GM12891 (cell line): ENCODE measurements around the gene CAB39.
A peak's percentile ranks its signal among the peaks of the same experiment; 100 is the strongest.

Experiments
- DNase-seq: peaks from one replicate; pipeline ENCODE4 v3.0.0; 2011; ENCODE audit warnings: low spot score; ENCODE audit not compliant: insufficient read length
- FAIRE-seq: peaks from 2 replicates; lab custom pipeline; 2011; peaks lifted over from hg19 to GRCh38; lab: Jason Lieb, UNC
- PAX5 ChIP-seq: IDR thresholded peaks from 2 replicates; pipeline ENCODE4 v1.6.1; 2011; ENCODE audit warnings: low read length, moderate library complexity, mild to moderate bottlenecking; ENCODE audit not compliant: insufficient read depth, severe bottlenecking
- POLR2A ChIP-seq: IDR thresholded peaks from 2 replicates; pipeline ENCODE4 v1.6.1; 2011; ENCODE audit warnings: low read depth, low read length, control low read depth
- POLR2AphosphoS5 ChIP-seq: IDR thresholded peaks from 2 replicates; pipeline ENCODE4 v1.6.1; 2011; ENCODE audit warnings: low read depth, low read length, control low read depth
- POU2F2 ChIP-seq: IDR thresholded peaks from 2 replicates; pipeline ENCODE4 v1.6.1; 2011; ENCODE audit warnings: low read depth, mild to moderate bottlenecking, control low read depth, low read length, moderate library complexity
- SPI1 ChIP-seq: IDR thresholded peaks from 2 replicates; pipeline ENCODE4 v1.6.1; 2011; ENCODE audit warnings: low read depth, low read length, control low read depth
- TAF1 ChIP-seq: IDR thresholded peaks from 2 replicates; pipeline ENCODE4 v1.6.1; 2011; ENCODE audit warnings: low read depth, low read length, control low read depth

The CAB39 gene

DNA sequence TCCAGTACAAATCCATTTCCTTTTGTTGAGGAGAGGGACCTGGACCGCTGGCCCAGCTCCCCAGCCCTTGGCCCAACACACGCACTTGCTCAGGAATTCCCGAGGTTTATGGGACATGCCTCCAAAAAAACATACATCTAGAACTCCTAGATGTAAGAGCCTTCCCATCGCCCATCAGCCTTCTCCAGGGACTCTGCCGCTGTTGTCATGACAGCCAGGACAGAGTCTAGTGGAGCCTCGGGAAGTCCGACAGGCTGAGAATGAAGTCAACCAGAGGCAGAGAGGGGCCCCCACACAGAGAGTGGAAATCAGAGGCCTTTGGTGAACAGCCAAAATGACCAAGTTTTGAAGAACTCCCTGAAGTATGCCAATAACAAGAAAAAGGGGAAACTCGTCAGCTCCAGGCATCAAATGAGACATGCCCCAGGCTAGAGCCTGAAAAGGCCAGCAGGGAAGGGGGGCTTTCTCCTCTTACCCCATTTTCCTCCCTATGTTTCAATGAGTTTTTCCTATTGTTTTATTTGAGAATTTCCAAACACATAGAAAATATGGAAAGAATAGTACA is 43.2 kb upstream of the CAB39 start:
- FAIRE-seq, result no peak
- no peak for DNase-seq

DNA sequence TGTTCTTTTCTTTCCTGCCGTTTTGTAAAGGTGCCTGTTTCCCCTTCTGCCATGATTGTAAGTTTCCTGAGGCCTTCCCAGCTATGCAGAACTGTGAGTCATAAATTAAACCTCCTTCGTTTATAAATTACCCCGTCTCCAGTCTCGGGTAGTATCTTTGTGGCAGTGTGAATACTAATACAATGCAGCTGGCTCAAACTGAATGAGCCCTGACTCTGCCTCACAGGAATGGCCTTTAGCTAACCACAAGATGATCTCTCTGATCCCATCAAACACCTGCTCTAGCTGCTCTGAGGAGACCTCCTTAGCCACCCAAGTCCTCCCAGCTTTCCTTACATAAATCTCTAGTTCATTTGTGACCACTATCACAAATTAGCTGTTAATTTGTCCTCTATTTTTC is 41.5 kb upstream of the CAB39 start:
- FAIRE-seq, result peak; percentile 87
- no peak for DNase-seq
- no peak for TF ChIP-seq PAX5
- TF ChIP-seq POLR2AphosphoS5, result no peak
- TF ChIP-seq SPI1, result no peak
- TF ChIP-seq POLR2A, result no peak

More for the DNA sequence above, 43.2 kb upstream of the CAB39 start:
- TF ChIP-seq TAF1 (no peak), POU2F2 (no peak), POLR2A (no peak), POLR2AphosphoS5 (no peak)

DNA sequence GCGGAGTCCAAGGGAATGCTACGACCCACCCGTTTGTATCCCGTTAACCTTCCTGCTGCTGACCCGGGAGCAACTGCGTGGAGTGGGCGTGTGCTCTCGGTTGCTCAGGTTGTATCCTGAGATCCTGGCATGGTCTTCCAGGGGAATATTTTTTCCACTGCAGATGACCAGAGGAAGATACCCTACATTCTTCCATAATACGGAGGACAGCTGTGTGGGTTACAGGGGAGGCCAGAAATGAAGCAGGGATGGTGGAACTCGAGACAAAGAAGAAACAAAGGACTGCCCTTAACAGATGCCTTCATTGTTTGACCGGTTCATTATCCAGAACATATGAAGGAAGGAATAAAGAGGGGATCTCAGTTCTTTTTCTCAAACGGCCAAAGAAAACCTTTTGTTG is 39.8 kb upstream of the CAB39 start:
- TF ChIP-seq TAF1, result no peak
- no peak for TF ChIP-seq POLR2AphosphoS5
- TF ChIP-seq SPI1, result no peak
- TF ChIP-seq POU2F2, result no peak
- no peak for TF ChIP-seq PAX5
- TF ChIP-seq POLR2A, result no peak
- DNase-seq, result no peak

DNA sequence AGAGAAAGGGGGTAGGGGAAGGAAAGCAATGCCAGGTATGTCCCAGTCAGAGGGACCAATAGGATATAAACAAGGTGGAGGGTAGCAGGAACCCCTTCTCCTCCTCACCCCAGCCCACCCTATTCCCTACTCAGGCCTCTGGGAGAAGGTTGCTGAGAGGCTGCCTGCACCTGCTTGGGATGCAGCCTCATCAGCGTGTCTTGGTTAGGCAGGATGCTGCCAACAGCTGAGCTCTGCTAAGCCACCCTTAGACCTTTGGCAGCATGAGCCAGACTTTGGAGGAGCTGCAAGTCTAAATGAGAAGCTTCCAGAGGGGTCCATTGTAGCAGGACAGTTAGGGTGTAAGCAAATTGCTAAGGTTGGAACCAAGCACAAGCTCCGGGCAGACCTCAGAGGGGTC is 38.2 kb upstream of the CAB39 start:
- FAIRE-seq (no peak), DNase-seq (no peak)
- TF ChIP-seq POLR2A (no peak), POLR2AphosphoS5 (no peak), POU2F2 (no peak), PAX5 (no peak), SPI1 (no peak), TAF1 (no peak)

More for the DNA sequence above, 39.8 kb upstream of the CAB39 start:
- FAIRE-seq, result no peak

DNA sequence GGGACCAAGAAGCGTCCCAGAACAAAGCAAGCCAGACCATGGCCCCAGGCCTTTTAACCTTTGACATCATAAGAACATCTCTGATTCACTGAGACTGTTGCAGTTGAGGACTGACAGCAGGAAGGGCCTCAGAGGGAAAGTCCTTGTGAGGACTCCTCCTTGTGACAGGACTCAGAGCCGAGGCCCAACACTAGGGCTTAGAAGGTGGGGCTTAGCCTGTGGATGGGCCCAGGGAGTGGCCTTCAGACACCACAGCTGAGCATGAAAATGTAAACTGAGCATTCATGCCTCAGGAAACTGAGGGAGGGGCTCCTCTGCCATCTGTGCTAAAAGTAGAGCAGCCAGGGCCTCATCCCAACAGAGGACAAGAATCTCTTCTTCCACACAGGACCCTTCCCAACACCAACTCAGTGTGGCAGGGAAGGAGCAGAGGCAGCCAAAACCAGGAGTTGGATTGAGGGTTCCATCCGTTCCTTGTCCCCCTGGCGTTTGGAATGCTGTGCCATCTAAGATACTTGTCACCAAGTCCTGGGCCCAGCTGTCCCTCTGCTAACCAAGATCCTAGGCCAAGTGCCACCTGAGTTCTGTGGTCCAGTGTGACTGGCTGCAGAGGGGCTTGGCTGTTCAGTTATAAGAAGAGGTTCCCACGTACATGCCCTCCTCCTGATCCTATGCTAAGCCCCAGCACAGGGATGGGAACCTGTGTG is 37.5 kb upstream of the CAB39 start:
- no peak for TF ChIP-seq POLR2A
- TF ChIP-seq SPI1, result no peak
- no peak for TF ChIP-seq PAX5
- TF ChIP-seq TAF1, result no peak
- TF ChIP-seq POU2F2, result no peak
- no peak for TF ChIP-seq POLR2AphosphoS5
- FAIRE-seq (no peak), DNase-seq (no peak)

DNA sequence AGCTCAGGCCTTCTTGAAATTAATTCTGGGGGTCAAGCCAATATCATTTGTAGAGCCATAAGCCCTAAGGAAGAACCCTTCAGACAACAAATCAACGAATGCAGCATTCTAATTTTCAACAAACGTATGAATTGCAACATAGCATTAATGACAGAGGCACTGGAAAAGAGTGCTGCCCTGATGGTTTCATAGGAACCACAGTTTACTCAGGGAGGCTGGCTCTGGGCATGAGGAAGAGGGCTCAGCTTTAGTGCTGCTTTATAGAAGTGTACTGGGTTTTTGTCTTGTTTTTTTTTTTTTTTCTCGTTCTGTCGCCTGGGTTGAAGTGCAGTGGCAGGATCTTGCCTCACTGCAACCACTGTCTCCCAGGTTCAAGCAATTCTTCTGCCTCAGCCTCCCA is 36.1 kb upstream of the CAB39 start:
- no peak for DNase-seq
- no peak for FAIRE-seq
- TF ChIP-seq POLR2AphosphoS5 (no peak), PAX5 (no peak), TAF1 (no peak), POLR2A (no peak), POU2F2 (no peak), SPI1 (no peak)

DNA sequence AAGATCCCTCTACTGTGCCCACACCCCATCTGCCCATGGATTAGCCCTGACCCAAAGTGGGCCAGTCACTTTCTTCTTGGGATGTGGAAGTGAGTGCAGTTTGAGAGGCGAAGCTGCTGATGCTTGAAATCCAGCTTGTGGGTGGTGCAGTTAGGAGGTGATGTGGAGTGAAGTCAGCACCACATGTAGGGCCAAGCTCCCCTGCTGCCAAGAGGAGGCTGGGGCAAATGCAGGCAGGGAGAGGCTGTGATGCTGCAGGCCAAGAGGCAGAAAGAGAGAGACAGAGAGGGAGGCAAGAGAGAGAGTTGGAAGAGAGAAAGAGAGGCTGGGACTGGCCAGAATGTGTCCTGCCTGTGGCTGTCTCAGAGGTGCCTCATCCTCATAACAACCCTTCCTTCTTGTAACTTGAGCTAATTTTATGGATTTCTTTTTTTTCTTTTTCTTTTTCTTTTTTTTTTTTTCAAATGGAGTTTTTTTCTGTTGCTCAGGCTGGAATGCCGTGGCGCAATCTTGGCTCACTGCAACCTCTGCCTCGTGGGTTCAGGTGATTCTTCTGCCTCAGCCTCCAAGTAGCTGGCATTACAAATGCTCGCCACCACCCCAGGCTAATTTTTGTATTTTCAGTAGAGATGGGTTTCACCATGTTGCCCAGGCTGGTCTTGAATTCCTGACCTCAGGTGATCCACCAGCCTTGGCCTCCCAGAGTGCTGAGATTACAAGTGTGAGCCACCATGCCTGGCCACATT is 35.3 kb upstream of the CAB39 start:
- TF ChIP-seq POLR2A, result no peak
- no peak for TF ChIP-seq SPI1
- TF ChIP-seq POLR2AphosphoS5, result no peak
- TF ChIP-seq POU2F2, result no peak
- no peak for TF ChIP-seq PAX5
- TF ChIP-seq TAF1, result no peak
- DNase-seq, result no peak
- no peak for FAIRE-seq

DNA sequence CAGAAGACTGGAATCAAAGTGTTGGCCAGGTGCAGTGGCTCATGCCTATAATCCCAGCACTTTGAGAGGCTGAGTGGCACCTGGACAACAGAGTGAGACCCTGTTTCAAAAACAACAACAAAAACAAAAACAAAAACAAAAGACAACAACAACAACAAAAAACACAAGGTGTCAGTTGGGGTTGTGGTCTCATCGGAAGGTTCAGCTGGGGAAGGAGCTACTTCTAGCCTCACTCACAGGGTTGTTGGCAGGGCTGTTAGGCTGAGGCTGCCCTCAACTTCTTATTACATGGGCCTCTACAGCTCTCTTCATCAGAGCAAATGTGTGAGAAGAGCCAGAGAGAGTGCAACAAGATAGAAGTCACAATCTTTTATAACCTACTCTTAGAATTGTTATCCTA is 34.6 kb upstream of the CAB39 start:
- FAIRE-seq, result no peak

DNA sequence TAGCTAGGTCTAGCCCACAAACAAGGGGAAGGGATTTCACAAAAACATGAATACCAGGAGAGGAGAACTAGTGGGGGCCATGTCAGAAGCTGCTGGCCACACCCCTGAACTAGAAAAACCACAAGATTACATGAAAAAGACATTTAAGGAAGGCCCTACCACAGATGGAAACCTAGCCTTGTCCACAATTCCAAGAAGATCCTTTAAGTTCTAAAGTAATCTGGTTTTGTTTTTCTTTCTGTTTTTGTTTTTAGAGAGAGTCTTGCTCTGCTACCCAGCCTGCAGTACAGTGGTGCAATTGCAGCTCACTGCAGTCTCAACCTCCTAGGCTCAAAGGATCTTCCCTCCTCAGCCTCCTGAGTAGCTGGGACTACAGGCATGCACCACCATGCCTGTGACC is 34.2 kb upstream of the CAB39 start:
- no peak for TF ChIP-seq POLR2AphosphoS5
- no peak for TF ChIP-seq TAF1
- no peak for TF ChIP-seq POU2F2
- TF ChIP-seq POLR2A, result no peak
- TF ChIP-seq SPI1, result no peak
- TF ChIP-seq PAX5, result no peak
- FAIRE-seq, result no peak
- DNase-seq, result no peak

More for the DNA sequence above, 34.6 kb upstream of the CAB39 start:
- DNase-seq, result no peak
- no peak for TF ChIP-seq POLR2AphosphoS5
- TF ChIP-seq POU2F2, result no peak
- TF ChIP-seq POLR2A, result no peak
- TF ChIP-seq TAF1, result no peak
- TF ChIP-seq SPI1, result no peak
- no peak for TF ChIP-seq PAX5
